DND-41 (cell line): ENCODE results near the gene LRP8.

Experiments used
- ATAC-seq: fragments of 200-7000 bp; cut with Tn5 transposase; 3 replicates; pipeline ENCODE4 v1.9.1; 2021; ENCODE audit warnings: low read depth; ENCODE audit not compliant: insufficient read depth
- DNase-seq: peaks from one replicate; pipeline ENCODE4 v3.0.0-alpha.2; 2020
- H2AFZ ChIP-seq: 2 replicates; pipeline ENCODE4 v1.6.0; 2012; ENCODE audit warnings: low read depth, low read length
- H3K27ac ChIP-seq: 2 replicates; pipeline ENCODE4 v1.5.1; 2012; ENCODE audit warnings: low read length, inconsistent platforms
- H3K27me3 ChIP-seq: fragments of 200-600 bp; sonication (generic); 2 replicates; pipeline ENCODE4 v1.6.0; 2012; ENCODE audit warnings: low read length, mild to moderate bottlenecking, inconsistent platforms; ENCODE audit not compliant: insufficient read depth, poor library complexity
- H3K36me3 ChIP-seq: 2 replicates; pipeline ENCODE4 v1.5.1; 2012; ENCODE audit warnings: low read length, inconsistent platforms; ENCODE audit not compliant: insufficient read depth
- H3K4me1 ChIP-seq: 2 replicates; pipeline ENCODE4 v1.5.1; 2012; ENCODE audit warnings: mild to moderate bottlenecking, low read length; ENCODE audit not compliant: insufficient read depth
- H3K4me2 ChIP-seq: 2 replicates; pipeline ENCODE4 v1.6.0; 2012; ENCODE audit warnings: mild to moderate bottlenecking, moderate library complexity, low read length, inconsistent platforms; ENCODE audit not compliant: insufficient read depth
- H3K4me3 ChIP-seq, 2 experiments: fragments of 200-600 bp in 1 of 2; shearing (Covaris generic) in 1 of 2; 2 replicates each; pipeline ENCODE4 v1.5.1; 2012 to 2016; ENCODE audit warnings: inconsistent platforms in 2 of 2, low read length in 2 of 2, mild to moderate bottlenecking in 2 of 2, low read depth in 1 of 2, moderate library complexity in 1 of 2
- H3K79me2 ChIP-seq: 2 replicates; pipeline ENCODE4 v1.6.0; 2012; ENCODE audit warnings: low read length, inconsistent platforms; ENCODE audit not compliant: insufficient read depth
- H3K9ac ChIP-seq: 2 replicates; pipeline ENCODE4 v1.6.0; 2012; ENCODE audit warnings: low read depth, mild to moderate bottlenecking, inconsistent platforms, low read length, moderate library complexity
- H3K9me3 ChIP-seq: 2 replicates; pipeline ENCODE4 v1.5.1; 2012; ENCODE audit warnings: low read length, moderate library complexity, mild to moderate bottlenecking, inconsistent platforms; ENCODE audit not compliant: insufficient read depth, severe bottlenecking
- H4K20me1 ChIP-seq: 2 replicates; pipeline ENCODE4 v1.6.0; 2012; ENCODE audit warnings: low read length; ENCODE audit not compliant: insufficient read depth
- CTCF ChIP-seq: IDR thresholded peaks from 2 replicates; pipeline ENCODE4 v1.5.1; 2012; ENCODE audit warnings: borderline replicate concordance, low read length, moderate library complexity, mild to moderate bottlenecking; ENCODE audit not compliant: poor library complexity, severe bottlenecking; ENCODE audit errors: extremely low read depth
- EZH2 ChIP-seq: IDR thresholded peaks from 3 replicates; pipeline ENCODE4 v1.6.1; 2012; ENCODE audit warnings: borderline replicate concordance, low read depth, mild to moderate bottlenecking, moderate library complexity, low read length, inconsistent platforms; ENCODE audit not compliant: severe bottlenecking

Gene LRP8

DNA sequence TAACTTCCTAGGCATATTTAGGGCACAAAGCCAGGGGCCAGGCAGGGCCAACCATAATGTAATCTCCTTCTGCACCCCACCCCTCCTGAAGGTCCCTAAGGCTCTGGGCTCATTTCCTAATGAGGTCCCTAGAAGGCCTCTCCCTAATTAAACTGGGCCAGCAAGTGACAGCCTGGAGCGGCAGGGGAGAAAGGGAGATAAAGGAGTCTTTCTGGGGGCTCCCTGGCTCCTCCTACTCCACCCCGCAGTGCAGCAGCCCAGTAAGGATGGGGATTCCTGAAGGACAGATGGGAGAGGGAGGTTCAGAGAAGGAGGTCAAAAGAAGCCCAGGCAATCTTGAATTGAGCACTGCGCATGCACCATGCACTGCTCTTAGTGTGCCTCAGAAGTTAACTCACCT is 12.8 kb downstream of the LRP8 start:
- Histone ChIP-seq H3K4me1 (no peaks in the 10 kb centered on the region), H3K4me2 (no peak overlapping the region), H4K20me1 (peaks cover 99% of the 10 kb centered on the region), H3K36me3 (peaks cover 98% of the 10 kb centered on the region), H3K27me3 (no peaks in the 10 kb centered on the region), H3K27ac (no peak overlapping the region), H3K9me3 (no peaks in the 10 kb centered on the region), H3K9ac (no peak overlapping the region), H3K79me2 (peaks cover 100% of the 10 kb centered on the region), H2AFZ (no peak overlapping the region), H3K4me3 (no peak overlapping the region)
- DNase-seq, result no peak
- ATAC-seq, result no peak
- no peak for TF ChIP-seq CTCF
- TF ChIP-seq EZH2, result no peak

DNA sequence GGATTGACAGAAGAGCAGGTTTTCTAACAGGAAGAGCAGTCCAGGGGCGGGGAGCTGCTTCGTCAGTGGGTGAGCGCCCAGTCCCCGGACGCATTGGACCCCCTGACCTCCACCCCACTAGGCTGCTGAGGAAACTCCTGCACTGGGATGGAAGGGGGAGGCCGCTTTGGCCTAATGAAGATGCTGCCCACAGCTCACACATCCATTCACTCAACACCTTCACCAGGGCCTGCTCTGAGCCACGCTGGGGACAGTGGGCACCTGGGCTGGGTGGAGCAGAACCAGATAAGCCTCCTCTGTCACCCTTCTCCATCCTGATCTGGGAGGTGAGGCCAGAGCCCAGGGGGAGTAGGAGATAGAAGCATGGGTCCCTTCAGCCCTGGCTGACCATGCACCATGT is 13.3 kb downstream of the LRP8 start:
- no peak overlapping the region for H3K27ac ChIP-seq
- H3K4me2 ChIP-seq, result no peak overlapping the region
- peaks cover 100% of the 10 kb centered on the region for H3K79me2 ChIP-seq
- no peaks in the 10 kb centered on the region for H3K27me3 ChIP-seq
- no peak for ATAC-seq
- H3K4me3 ChIP-seq, result no peak overlapping the region
- H3K9ac ChIP-seq, result no peak overlapping the region
- H3K9me3 ChIP-seq, result no peaks in the 10 kb centered on the region
- TF ChIP-seq CTCF (no peak), EZH2 (no peak)
- H3K36me3 ChIP-seq, result peaks cover 98% of the 10 kb centered on the region
- H2AFZ ChIP-seq, result no peak overlapping the region
- H3K4me1 ChIP-seq, result no peaks in the 10 kb centered on the region
- no peak for DNase-seq
- H4K20me1 ChIP-seq, result peaks cover 99% of the 10 kb centered on the region

GRCh38 chr1:53314096-53314495 is 13.8 kb downstream of the LRP8 start:
- Histone ChIP-seq H3K4me2 (no peak overlapping the region), H4K20me1 (peaks cover 99% of the 10 kb centered on the region), H3K4me3 (no peak overlapping the region), H3K4me1 (no peaks in the 10 kb centered on the region), H3K27ac (no peak overlapping the region), H3K9ac (no peak overlapping the region), H3K9me3 (no peaks in the 10 kb centered on the region), H3K79me2 (peaks cover 100% of the 10 kb centered on the region), H2AFZ (no peak overlapping the region), H3K36me3 (peaks cover 99% of the 10 kb centered on the region), H3K27me3 (no peaks in the 10 kb centered on the region)
- no peak for DNase-seq
- ATAC-seq, result no peak
- no peak for TF ChIP-seq CTCF
- TF ChIP-seq EZH2, result no peak

DNA sequence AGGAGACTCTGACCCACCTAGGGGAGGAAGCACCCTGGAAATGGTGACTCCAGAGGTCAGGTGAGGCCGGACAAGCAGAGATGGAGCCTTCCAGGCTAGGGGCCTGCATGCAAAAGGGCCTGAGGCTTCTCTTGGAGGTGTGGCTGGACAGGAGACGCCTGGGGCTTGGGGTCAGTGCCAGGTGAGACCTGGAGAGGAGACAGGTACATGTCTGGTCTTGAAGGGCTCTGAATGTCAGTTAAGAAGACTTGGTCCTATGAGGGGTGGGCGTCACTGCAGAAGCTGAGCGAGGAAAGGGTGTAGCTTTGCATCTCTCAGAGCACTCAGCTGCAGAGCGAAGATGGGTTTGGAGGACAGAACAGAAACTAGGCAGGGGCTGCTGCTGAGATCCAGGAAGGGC is 14.3 kb downstream of the LRP8 start:
- DNase-seq (no peak), ATAC-seq (no peak)
- Histone ChIP-seq H3K79me2 (peaks cover 99% of the 10 kb centered on the region), H3K27ac (no peak overlapping the region), H4K20me1 (peaks cover 100% of the 10 kb centered on the region), H3K36me3 (peaks cover 98% of the 10 kb centered on the region), H3K4me1 (no peaks in the 10 kb centered on the region), H3K4me3 (no peak overlapping the region), H3K9me3 (no peaks in the 10 kb centered on the region), H3K9ac (no peak overlapping the region), H3K27me3 (no peaks in the 10 kb centered on the region), H2AFZ (no peak overlapping the region), H3K4me2 (no peak overlapping the region)
- TF ChIP-seq CTCF (no peak), EZH2 (no peak)
